ENCODE data around the gene ZNF776. TPM values are rescaled to one million over a fixed set of nuclear protein-coding genes. Genes with fewer than 3 reads are reported as not detected.

Gene ZNF776
- polyA plus RNA-seq, 1 donor from 2014 or later = 62.3 TPM

DNA sequence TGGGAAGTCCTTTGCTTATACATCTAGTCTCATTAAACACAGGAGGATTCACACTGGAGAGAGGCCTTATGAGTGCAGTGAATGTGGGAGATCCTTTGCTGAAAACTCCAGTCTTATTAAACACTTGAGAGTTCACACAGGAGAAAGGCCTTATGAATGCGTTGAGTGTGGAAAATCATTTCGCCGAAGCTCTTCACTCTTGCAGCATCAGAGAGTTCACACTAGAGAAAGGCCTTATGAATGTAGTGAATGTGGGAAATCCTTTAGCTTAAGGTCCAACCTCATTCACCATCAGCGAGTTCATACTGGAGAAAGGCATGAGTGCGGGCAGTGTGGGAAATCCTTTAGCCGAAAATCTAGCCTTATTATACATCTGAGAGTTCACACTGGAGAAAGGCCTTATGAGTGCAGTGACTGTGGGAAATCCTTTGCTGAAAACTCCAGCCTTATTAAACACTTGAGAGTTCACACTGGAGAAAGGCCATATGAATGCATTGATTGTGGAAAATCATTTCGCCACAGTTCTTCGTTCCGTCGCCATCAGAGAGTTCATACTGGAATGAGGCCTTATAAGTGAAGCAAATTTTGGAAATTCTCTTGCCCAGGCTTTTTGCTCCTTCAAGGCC, 32.7 kb downstream of the ZNF776 start:
- H3K4me2 ChIP-seq (ENCODE audit: low read length) = no peak overlapping the region
- no peaks in the 10 kb centered on the region for H3K9me2 ChIP-seq (ENCODE audit: insufficient read depth, low read length)
- H3K9me3 ChIP-seq (ENCODE audit: low read length) = peaks cover 7% of the 10 kb centered on the region
- no peak overlapping the region for H3K9ac ChIP-seq (ENCODE audit: low read length)
- H2AFZ ChIP-seq (ENCODE audit: low read depth, low read length) = no peak overlapping the region
- TF ChIP-seq POLR2AphosphoS5 (IDR thresholded peaks at IDR 0.05) (no peak), SMC3 (conservative IDR thresholded peaks at IDR 0.05; ENCODE audit: poor library complexity) (no peak)
- TF ChIP-seq, protein P1, sequence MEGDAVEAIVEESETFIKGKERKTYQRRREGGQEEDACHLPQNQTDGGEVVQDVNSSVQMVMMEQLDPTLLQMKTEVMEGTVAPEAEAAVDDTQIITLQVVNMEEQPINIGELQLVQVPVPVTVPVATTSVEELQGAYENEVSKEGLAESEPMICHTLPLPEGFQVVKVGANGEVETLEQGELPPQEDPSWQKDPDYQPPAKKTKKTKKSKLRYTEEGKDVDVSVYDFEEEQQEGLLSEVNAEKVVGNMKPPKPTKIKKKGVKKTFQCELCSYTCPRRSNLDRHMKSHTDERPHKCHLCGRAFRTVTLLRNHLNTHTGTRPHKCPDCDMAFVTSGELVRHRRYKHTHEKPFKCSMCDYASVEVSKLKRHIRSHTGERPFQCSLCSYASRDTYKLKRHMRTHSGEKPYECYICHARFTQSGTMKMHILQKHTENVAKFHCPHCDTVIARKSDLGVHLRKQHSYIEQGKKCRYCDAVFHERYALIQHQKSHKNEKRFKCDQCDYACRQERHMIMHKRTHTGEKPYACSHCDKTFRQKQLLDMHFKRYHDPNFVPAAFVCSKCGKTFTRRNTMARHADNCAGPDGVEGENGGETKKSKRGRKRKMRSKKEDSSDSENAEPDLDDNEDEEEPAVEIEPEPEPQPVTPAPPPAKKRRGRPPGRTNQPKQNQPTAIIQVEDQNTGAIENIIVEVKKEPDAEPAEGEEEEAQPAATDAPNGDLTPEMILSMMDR (IDR thresholded peaks at IDR 0.05; ENCODE audit: poor library complexity, severe bottlenecking) = no peak
- H3K36me3 ChIP-seq (ENCODE audit: insufficient read depth, low read length) = peaks cover 29% of the 10 kb centered on the region
- no peak overlapping the region for H3K27ac ChIP-seq (ENCODE audit: low read length)
- no peaks in the 10 kb centered on the region for H4K20me1 ChIP-seq (ENCODE audit: insufficient read depth)
- H3F3A ChIP-seq (ENCODE audit: insufficient read depth, low read length, poor library complexity, severe bottlenecking) = no peaks in the 10 kb centered on the region
- peaks cover 45% of the 10 kb centered on the region for H3K79me2 ChIP-seq (replicated peaks; ENCODE audit: insufficient read depth, low read length)
- H3K27me3 ChIP-seq (ENCODE audit: insufficient read depth, low read depth, low read length) = no peaks in the 10 kb centered on the region
- H3K4me3 ChIP-seq (ENCODE audit: low read length) = no peak overlapping the region

DNA sequence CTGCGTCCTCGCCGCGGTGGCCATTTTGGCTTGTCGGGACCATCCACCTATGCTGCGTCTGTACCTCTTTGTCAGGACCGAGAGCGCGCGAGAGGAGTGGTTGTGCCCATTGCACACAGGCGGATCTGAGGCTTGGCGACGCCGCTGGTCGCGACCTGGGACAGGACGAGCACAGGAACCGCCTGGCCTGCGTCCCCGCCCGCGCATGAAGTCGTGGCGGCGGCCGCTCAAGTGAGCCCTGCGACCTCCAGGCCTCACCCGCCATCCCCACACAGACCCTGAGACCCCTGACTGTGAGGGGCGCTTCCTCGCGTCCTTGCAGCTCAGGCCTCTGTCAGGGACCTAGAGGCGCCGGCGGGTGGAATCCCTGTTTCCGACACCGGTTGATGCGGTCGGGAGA, 39.7 kb downstream of the ZNF776 start:
- no peak overlapping the region for H3K4me2 ChIP-seq (ENCODE audit: low read length)
- H3K9ac ChIP-seq (ENCODE audit: low read length) = no peak overlapping the region
- H3F3A ChIP-seq (ENCODE audit: insufficient read depth, low read length, poor library complexity, severe bottlenecking) = no peaks in the 10 kb centered on the region
- no peak overlapping the region for H3K27ac ChIP-seq (ENCODE audit: low read length)
- H3K9me3 ChIP-seq (ENCODE audit: low read length) = peaks cover 9% of the 10 kb centered on the region
- H2AFZ ChIP-seq (ENCODE audit: low read depth, low read length) = no peak overlapping the region
- H3K4me3 ChIP-seq (ENCODE audit: low read length) = no peak overlapping the region
- H3K36me3 ChIP-seq (ENCODE audit: insufficient read depth, low read length) = peaks cover 26% of the 10 kb centered on the region
- no peaks in the 10 kb centered on the region for H4K20me1 ChIP-seq (ENCODE audit: insufficient read depth)
- no peaks in the 10 kb centered on the region for H3K27me3 ChIP-seq (ENCODE audit: insufficient read depth, low read depth, low read length)
- peaks cover 9% of the 10 kb centered on the region for H3K79me2 ChIP-seq (replicated peaks; ENCODE audit: insufficient read depth, low read length)
- H3K9me2 ChIP-seq (ENCODE audit: insufficient read depth, low read length) = no peaks in the 10 kb centered on the region
- TF ChIP-seq, protein P1 (IDR thresholded peaks at IDR 0.05; ENCODE audit: poor library complexity, severe bottlenecking) = no peak
- TF ChIP-seq MXI1 (conservative IDR thresholded peaks at IDR 0.05; ENCODE audit: poor library complexity, severe bottlenecking) (no peak), RAD21 (conservative IDR thresholded peaks at IDR 0.05) (no peak), EP300 (conservative IDR thresholded peaks at IDR 0.05; ENCODE audit: poor library complexity, severe bottlenecking) (no peak), SMC3 (conservative IDR thresholded peaks at IDR 0.05; ENCODE audit: poor library complexity) (no peak), TAF1 (IDR thresholded peaks at IDR 0.05; ENCODE audit: low read depth) (no peak), POLR2AphosphoS5 (IDR thresholded peaks at IDR 0.05) (no peak), EZH2 (IDR thresholded peaks at IDR 0.05; ENCODE audit: borderline replicate concordance, insufficient read depth, low read length, poor library complexity, severe bottlenecking) (no peak)
- TF ChIP-seq, protein P2, sequence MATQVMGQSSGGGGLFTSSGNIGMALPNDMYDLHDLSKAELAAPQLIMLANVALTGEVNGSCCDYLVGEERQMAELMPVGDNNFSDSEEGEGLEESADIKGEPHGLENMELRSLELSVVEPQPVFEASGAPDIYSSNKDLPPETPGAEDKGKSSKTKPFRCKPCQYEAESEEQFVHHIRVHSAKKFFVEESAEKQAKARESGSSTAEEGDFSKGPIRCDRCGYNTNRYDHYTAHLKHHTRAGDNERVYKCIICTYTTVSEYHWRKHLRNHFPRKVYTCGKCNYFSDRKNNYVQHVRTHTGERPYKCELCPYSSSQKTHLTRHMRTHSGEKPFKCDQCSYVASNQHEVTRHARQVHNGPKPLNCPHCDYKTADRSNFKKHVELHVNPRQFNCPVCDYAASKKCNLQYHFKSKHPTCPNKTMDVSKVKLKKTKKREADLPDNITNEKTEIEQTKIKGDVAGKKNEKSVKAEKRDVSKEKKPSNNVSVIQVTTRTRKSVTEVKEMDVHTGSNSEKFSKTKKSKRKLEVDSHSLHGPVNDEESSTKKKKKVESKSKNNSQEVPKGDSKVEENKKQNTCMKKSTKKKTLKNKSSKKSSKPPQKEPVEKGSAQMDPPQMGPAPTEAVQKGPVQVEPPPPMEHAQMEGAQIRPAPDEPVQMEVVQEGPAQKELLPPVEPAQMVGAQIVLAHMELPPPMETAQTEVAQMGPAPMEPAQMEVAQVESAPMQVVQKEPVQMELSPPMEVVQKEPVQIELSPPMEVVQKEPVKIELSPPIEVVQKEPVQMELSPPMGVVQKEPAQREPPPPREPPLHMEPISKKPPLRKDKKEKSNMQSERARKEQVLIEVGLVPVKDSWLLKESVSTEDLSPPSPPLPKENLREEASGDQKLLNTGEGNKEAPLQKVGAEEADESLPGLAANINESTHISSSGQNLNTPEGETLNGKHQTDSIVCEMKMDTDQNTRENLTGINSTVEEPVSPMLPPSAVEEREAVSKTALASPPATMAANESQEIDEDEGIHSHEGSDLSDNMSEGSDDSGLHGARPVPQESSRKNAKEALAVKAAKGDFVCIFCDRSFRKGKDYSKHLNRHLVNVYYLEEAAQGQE (IDR thresholded peaks at IDR 0.05; ENCODE audit: borderline replicate concordance) = no peak
